Stimulated activated naive CD8-positive, alpha-beta T cell treated with anti-CD3 and anti-CD28 coated beads, Interleukin-15, amount 100 ng/mL, for 72 hours (primary cell): ENCODE results near the gene SALL3.
A peak's percentile ranks its signal among the peaks of the same experiment; 100 is the strongest.

ENCODE experiments used
- ATAC-seq: fragments of 150-1000 bp; cut with Tn5 transposase; 2 replicates; pipeline ENCODE4 v1.10.0; 2021; ENCODE audit warnings: mild to moderate bottlenecking, moderate library complexity
- DNase-seq, 2 donors: peaks; one replicate each; pipeline ENCODE4 v3.0.0; 2021 to 2022
- H3K27ac Mint-ChIP-seq, 2 donors: one replicate each; pipeline ENCODE4 v1.8.0; 2022; ENCODE audit warnings: mild to moderate bottlenecking in 2 of 2, mixed read lengths in 2 of 2, moderate library complexity in 2 of 2
- H3K27me3 Mint-ChIP-seq: one replicate; pipeline ENCODE4 v1.8.0; 2022; ENCODE audit warnings: mixed read lengths
- H3K4me1 Mint-ChIP-seq: one replicate; pipeline ENCODE4 v1.8.0; 2022; ENCODE audit warnings: mild to moderate bottlenecking, mixed read lengths
- H3K4me3 Mint-ChIP-seq, 2 donors: one replicate each; pipeline ENCODE4 v1.8.0; 2022; ENCODE audit warnings: mild to moderate bottlenecking in 2 of 2, mixed read lengths in 2 of 2, moderate library complexity in 1 of 2
- H3K9me3 Mint-ChIP-seq, 2 donors: one replicate each; pipeline ENCODE4 v1.8.0; 2022; ENCODE audit warnings: mixed read lengths in 2 of 2

Gene SALL3

DNA sequence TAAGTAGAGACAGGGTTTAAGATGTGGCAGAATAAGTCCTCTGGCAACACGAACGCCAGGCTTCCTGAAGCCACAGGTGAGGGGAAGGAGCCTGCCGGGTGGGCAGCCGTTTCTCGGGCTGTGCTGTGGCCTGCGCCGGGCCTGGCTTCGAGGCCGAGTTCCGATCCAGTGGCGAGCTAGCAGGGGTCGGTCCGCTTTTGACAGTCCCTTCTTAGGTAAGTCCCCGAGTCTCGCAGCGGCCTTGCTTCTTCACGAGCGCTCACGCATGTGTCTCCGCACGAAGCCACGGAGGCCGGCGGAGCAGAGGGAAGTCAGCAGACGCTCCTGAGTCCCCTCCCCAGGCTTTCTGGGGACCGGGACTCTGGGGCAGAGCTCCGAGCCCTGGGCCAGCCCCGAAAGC, 26.0 kb downstream of the SALL3 start:
- Mint-ChIP-seq H3K4me1 (no peaks in the 10 kb centered on the region), H3K9me3 (no peaks in the 10 kb centered on the region), H3K27me3 (peaks cover 21% of the 10 kb centered on the region), H3K27ac (no peak overlapping the region), H3K4me3 (no peak overlapping the region)
- no peak for ATAC-seq
- DNase-seq, result no peak

DNA sequence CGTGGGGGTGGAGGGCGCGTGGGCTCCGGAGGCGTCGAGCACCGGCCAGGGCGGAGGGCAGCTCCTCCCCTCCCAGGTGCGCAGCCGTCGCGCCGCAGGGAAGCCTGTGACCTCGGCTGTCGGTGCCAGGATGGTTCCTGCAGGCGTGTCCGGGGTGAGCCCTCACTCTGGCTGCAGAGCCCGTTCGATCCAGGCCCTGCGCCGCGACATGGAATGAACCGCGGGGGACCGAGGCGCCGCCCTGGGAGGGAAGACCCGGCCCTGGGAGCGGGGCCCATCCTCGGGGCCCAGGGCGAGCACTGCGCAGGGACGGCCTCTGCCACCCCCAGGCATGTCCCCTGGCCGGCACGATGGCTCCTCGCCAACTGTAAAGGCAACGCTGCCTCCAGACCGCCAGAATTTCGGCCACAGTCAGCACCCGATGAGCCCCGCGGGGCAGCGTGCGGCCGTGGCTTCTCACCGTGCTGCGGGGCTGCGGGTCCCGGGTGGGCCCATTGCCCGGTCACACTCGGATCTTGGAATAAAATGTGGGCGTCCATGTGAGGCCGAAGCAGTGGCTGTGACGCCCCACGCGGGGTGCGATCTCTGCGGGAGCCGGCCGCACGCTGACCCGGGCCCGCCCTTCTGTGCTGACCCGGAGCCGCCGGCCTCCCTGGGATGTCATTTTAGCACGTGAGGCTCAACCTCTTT, 26.6 kb downstream of the SALL3 start:
- Mint-ChIP-seq H3K4me1 (no peaks in the 10 kb centered on the region), H3K27ac (no peak overlapping the region), H3K4me3 (no peak overlapping the region), H3K27me3 (peaks cover 20% of the 10 kb centered on the region), H3K9me3 (no peaks in the 10 kb centered on the region)
- ATAC-seq (peak; percentile 49), DNase-seq (no peak)

DNA sequence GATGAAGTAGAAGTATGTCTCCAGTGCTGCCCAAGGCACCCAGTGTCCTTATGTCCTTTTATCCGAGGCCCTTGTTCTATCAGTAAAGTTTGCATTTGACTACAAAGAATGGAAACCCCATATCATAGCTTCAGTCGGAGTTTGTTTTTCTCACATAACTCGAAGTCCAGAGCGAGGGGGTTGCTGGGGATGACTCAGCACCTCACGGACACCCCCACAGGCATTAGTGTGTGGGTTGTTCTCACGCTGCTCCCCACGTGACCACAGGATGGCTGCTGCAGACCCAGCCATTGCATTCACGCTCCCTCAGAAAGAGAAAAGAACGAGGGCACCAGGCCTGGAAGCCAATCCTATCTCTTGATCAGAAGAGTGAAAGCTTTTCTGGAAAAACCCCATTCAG, 27.8 kb downstream of the SALL3 start:
- H3K27ac Mint-ChIP-seq, result no peak overlapping the region

DNA sequence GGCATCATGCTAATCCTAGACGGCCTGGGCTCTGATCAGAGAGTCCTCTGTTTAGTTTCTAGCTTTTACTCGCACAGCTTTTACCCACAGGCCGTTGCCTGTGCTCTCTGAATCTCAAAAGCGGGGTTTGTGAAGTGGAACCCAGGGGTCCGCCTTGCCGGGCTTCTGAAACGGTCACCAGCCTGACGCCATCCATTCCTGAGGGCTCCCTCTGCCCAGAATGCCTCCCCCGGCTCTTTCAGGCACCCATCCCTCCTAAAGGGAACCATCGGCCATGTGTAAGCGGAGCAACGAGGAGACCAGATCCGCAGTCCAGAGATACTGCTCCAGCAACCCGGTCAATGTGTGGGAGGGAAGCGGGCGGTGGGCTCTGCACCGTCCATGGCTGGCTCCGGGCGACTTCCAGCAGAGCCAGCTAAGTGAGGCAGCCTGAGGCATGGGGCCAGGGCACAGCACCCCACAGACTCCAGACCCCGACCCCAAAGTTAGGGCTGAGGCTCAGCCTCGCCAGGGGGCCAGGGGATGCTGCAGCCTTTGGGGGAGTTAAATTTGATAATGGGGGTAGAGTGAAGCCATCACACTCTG, 28.8 kb downstream of the SALL3 start:
- H3K4me1 Mint-ChIP-seq, result no peaks in the 10 kb centered on the region
- peaks cover 30% of the 10 kb centered on the region for H3K27me3 Mint-ChIP-seq
- ATAC-seq (no peak), DNase-seq (no peak)
- H3K27ac Mint-ChIP-seq, result no peak overlapping the region
- H3K9me3 Mint-ChIP-seq, result no peaks in the 10 kb centered on the region
- no peak overlapping the region for H3K4me3 Mint-ChIP-seq

More for the DNA sequence above, 27.8 kb downstream of the SALL3 start:
- DNase-seq, result no peak
- no peak for ATAC-seq
- Mint-ChIP-seq H3K4me1 (no peaks in the 10 kb centered on the region), H3K27me3 (peaks cover 22% of the 10 kb centered on the region), H3K9me3 (no peaks in the 10 kb centered on the region), H3K4me3 (no peak overlapping the region)

DNA sequence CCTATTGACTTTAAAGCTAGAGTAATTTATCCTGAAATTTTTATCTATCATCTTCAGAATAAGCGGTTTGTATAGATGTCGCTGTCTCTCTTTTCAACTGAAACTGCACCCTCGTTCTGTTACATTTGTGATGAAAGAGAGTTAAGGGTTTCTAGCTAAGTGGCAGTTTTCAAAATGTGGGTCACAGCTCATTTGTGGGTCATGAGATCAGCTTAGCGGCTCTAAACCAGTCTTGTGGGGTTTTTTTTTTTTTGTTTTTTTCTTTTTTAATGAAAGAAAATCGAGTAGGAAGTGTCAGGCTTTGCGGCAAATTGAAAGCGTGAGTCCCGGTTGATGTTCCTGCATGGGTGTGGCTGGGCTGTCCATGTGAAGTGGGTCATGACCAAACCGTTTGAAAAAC, 31.2 kb downstream of the SALL3 start:
- Mint-ChIP-seq H3K27me3 (peaks cover 37% of the 10 kb centered on the region), H3K9me3 (no peaks in the 10 kb centered on the region), H3K4me3 (no peak overlapping the region), H3K4me1 (no peaks in the 10 kb centered on the region), H3K27ac (no peak overlapping the region)
- ATAC-seq (no peak), DNase-seq (no peak)

DNA sequence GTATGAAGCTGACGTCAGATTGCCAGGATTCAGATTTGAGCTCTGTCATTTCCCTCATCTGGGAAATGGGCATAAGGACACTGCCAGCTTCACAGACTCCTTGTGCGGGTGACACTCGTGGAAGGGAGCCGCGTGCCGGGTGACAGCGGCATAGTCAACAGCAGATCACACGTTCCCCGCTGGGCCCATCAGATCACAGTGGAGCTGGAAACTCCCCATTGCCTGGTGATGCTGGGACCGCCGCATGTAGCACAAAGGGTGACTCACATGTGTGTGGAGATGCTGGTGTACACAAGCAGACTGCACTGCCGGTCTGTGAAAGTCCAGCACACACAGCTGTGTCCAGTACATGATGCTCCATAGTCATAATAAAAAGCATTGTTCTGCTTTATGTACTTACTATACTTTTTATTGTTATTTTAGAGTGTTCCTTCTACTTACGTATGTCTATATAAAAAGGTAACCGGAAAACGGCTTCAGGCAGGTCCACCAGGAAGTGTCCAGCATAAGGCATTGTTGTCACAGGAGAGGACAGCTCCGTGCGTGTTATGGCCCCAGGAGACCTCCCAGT, 31.8 kb downstream of the SALL3 start:
- H3K4me3 Mint-ChIP-seq, result no peak overlapping the region
- no peaks in the 10 kb centered on the region for H3K9me3 Mint-ChIP-seq
- DNase-seq, result no peak
- H3K27ac Mint-ChIP-seq, result no peak overlapping the region
- no peak for ATAC-seq
- H3K27me3 Mint-ChIP-seq, result peaks cover 37% of the 10 kb centered on the region
- H3K4me1 Mint-ChIP-seq, result no peaks in the 10 kb centered on the region

DNA sequence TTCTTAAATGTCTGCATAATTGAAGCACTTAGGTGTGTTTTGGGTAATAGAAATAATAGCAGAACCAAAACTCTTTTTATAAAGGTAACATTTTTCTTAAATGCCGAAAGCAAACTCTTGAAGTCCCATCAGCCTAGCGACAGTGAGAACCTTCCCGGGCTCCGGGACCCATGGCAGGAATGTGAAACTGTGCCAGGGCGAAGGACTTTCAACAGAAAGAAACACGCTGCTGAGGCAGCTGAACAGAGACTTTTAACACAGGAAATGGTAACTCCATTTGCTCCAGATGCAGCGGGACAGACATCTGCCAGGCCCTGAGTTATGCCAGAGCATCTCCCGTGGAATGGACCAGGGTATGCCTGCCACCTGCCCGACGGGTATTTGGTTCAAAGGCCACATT, 34.3 kb downstream of the SALL3 start:
- H3K27me3 Mint-ChIP-seq, result peaks cover 45% of the 10 kb centered on the region
- ATAC-seq (no peak), DNase-seq (no peak)
- H3K4me3 Mint-ChIP-seq, result no peak overlapping the region
- H3K9me3 Mint-ChIP-seq, result no peaks in the 10 kb centered on the region
- no peaks in the 10 kb centered on the region for H3K4me1 Mint-ChIP-seq
- H3K27ac Mint-ChIP-seq, result no peak overlapping the region

DNA sequence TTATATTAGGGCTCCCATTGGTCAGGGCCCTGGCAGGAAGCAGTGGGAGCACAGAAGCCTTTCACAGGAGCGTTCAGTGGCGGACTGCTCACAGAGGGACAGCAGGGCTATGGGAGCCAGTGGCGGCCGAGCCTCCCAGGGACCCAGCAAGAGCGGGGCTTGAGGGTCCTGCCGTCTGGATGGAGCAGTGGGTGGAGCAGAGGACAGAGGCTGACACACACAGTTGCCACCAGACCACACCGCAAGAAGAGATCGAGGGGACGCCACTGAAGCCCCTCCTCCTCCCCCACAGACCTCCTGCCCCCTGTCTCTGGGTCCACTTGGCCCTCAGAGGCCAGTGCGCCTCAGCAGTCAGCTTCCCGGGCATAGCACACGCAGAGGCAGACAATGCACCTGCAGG, 39.3 kb downstream of the SALL3 start:
- DNase-seq (no peak), ATAC-seq (no peak)
- peaks cover 27% of the 10 kb centered on the region for H3K27me3 Mint-ChIP-seq
- H3K9me3 Mint-ChIP-seq, result no peaks in the 10 kb centered on the region
- H3K4me1 Mint-ChIP-seq, result no peaks in the 10 kb centered on the region
- H3K27ac Mint-ChIP-seq, result no peak overlapping the region
- H3K4me3 Mint-ChIP-seq, result no peak overlapping the region

DNA sequence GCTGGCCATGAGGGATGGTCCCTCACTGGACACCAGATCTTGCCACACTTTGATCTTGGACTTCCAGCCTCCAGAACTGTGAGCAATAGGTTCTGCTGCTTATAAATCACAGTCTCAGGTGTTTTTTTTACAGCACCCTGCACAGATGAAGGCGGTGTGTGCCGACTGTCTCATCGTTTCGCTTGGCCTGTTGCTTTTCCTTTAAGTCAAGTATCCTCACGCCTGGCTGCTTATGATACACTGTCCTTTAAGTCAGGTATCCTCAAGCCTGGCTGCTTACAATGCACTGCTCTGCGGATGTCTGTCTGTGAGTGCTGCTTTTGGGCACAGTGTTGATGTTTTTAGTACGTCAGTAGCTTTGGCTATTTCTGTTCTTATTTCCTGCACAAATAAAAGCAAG, 40.3 kb downstream of the SALL3 start:
- Mint-ChIP-seq H3K27ac (no peak overlapping the region), H3K4me1 (no peaks in the 10 kb centered on the region), H3K4me3 (no peak overlapping the region), H3K27me3 (peaks cover 18% of the 10 kb centered on the region), H3K9me3 (no peaks in the 10 kb centered on the region)
- no peak for ATAC-seq
- DNase-seq, result no peak

DNA sequence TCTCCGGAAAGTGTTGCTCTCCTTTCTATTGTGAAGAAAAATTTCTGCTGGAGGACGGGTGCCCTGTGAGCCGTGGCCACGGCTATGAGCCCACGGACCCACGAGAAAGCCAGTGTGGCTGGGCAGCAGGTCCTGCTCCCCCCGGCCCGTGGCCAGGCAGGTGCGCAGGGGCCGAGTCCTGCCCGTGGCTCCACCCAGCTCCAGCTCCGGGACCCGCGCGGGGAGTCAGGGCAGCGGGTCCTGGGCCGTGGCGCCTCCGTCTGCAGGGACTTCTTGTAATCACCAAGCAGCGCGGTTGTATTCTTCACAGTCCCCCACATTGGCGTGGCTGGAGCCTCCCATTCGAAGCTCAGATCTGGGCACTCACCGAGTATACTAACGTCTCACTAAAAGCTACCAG, 43.0 kb downstream of the SALL3 start:
- H3K27ac Mint-ChIP-seq, result no peak overlapping the region
- no peak overlapping the region for H3K4me3 Mint-ChIP-seq

DNA sequence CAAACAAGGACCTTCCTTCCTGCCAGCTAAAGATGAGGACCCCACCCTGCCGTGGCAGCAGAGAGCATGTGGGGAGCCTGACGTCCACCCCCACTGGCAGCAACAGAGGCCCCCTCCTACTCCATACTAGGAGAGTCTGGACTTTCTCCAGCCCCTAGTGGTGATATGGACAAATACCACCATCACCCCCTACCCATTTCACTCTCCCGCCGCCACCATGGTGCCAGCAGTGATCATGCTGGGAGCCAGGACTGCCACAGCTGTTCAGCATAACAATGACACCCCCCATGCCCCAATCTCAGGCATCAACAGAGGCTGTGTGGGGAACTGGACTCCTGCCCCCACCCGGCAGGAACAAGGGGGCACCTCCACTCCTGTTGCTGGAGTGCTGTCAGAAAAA, 46.9 kb downstream of the SALL3 start:
- Mint-ChIP-seq H3K4me3 (no peak overlapping the region), H3K9me3 (peaks cover 4 to 24% of the 10 kb centered on the region in 2 donors), H3K27me3 (peaks cover 1% of the 10 kb centered on the region), H3K4me1 (no peaks in the 10 kb centered on the region), H3K27ac (no peak overlapping the region)
- DNase-seq, result no peak
- ATAC-seq, result no peak

More for the DNA sequence above, 43.0 kb downstream of the SALL3 start:
- DNase-seq (no peak), ATAC-seq (no peak)
- H3K4me1 Mint-ChIP-seq, result no peaks in the 10 kb centered on the region
- peaks cover 0 to 7% of the 10 kb centered on the region in 2 donors for H3K9me3 Mint-ChIP-seq
- H3K27me3 Mint-ChIP-seq, result peaks cover 18% of the 10 kb centered on the region

DNA sequence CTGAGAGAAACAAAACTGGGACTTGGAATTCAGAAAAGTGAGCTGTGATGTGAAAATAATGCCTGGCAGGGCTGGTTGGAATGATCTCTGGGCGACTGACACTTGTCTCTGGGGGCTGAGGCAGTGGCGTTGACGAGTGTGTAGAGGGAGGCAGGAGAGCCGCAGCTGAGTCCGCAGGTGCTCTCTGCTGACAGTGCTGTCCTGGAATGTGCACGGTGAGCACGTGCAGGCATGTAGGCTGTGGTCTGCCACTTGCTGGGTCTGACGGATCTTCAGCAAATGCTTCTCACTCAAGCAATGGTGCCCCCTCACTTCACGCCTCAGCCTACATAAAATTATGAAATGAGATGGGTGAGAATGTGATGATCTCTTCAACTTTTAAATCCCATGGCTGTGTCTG, 51.1 kb downstream of the SALL3 start:
- H3K4me3 Mint-ChIP-seq, result no peak overlapping the region
- H3K27ac Mint-ChIP-seq, result no peak overlapping the region
- peaks cover 4 to 31% of the 10 kb centered on the region in 2 donors for H3K9me3 Mint-ChIP-seq
- H3K4me1 Mint-ChIP-seq, result no peaks in the 10 kb centered on the region
- H3K27me3 Mint-ChIP-seq, result peaks cover 10% of the 10 kb centered on the region
- ATAC-seq, result no peak
- no peak for DNase-seq

DNA sequence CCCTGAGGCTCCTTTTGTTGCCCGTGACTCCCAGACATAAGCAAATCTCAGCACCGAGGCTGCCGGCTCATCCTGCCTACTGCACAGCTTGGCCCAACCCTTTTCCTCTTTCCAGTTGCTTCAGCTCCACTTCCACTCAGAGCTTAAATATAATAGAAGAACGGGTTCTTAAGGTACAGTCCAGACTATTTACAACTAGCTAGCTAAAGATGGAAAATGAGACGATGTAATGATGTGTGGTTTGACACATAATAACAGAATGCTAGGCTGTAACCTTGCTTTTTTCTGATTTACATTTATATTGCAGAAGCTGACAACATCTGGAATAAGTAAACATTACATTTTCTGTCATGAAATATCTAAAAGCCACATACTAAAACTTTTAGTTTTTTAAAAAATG, 62.7 kb downstream of the SALL3 start:
- peaks cover 34% of the 10 kb centered on the region for H3K27me3 Mint-ChIP-seq
- no peak overlapping the region for H3K27ac Mint-ChIP-seq
- ATAC-seq, result no peak
- no peaks in the 10 kb centered on the region for H3K4me1 Mint-ChIP-seq
- H3K4me3 Mint-ChIP-seq, result no peak overlapping the region
- DNase-seq, result no peak
- H3K9me3 Mint-ChIP-seq, result peaks cover 0 to 4% of the 10 kb centered on the region in 2 donors

DNA sequence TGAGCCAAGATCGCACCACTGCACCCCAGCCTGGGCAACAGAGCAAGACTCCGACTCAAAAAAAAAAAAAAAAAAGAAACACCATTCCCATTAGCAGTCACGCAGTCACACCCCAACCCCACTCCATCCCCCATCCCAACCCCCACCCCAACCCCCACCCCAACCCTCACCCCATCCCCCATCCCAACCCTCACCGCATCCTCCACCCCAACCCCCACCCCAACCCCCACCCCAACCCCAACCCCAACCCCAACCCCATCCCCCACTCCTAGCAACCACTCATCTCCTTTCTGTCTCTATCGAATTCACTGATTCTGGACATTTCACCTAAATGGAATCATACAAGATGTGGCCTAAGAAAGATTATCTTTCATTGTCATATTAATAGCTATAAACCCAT, 63.7 kb downstream of the SALL3 start:
- Mint-ChIP-seq H3K27me3 (peaks cover 30% of the 10 kb centered on the region), H3K4me3 (no peak overlapping the region), H3K27ac (no peak overlapping the region), H3K4me1 (no peaks in the 10 kb centered on the region), H3K9me3 (no peaks in the 10 kb centered on the region)
- DNase-seq (no peak), ATAC-seq (peak; percentile 69)

DNA sequence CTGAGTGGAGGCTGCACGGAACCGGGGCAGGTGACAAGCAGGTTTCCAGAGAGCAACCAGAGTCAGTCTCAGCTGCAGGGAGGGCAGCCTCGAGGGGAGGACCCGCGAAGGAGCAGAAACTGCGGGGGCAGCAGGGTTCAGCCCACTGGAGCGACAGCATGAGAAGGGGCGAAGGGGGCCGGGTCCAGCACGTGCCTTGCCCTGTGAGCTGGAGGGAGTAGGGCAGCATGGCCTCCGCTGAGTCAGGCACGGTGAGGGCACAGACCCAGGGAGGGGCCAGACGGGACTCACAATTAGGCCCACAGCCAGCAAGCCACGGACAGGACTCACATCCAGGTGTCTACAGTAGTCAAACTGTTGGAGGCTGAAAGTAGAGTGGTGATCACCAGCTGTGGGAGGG, 66.9 kb downstream of the SALL3 start:
- Mint-ChIP-seq H3K27me3 (peaks cover 19% of the 10 kb centered on the region), H3K27ac (no peak overlapping the region)
- peak; percentile 19 for ATAC-seq

DNA sequence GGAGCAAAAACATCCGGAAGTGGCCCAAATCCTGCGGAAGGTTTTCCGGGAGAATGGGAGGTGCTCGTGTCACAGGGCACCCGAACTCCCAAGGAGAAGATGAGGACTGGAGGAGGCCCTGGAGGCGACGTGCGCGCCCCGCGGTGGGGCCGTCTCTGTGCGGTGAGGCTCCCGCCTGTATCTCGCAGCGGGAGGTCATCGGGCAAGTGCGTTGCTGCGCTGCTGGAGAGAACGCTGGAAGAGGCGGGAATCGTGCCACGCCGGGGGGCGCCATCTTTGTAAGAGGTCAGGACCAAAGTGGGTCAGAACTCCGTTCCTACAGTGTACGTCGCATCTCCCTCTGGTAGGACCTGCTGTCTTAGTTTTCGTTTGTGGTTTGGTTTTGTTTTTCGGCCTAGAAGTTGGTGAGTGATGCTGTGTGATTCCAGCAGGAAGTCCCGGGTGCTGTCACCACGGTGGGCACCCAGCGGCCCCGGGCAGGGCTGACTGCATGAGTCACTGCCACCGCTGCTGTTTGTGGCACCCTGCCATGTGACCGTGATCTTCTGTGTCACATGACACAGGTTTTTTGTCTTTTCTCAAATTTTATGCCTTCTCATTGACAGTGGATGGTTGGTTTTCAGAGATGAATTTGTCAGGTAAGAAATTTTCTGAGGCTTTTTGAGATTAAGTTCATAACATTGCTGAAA, 68.1 kb downstream of the SALL3 start:
- H3K27me3 Mint-ChIP-seq, result peaks cover 25% of the 10 kb centered on the region
- H3K27ac Mint-ChIP-seq, result peak overlapping the region in 1 of 2 donors; percentile 19
- DNase-seq (no peak), ATAC-seq (peak; percentile 23)
- no peaks in the 10 kb centered on the region for H3K4me1 Mint-ChIP-seq
- H3K4me3 Mint-ChIP-seq, result no peak overlapping the region
- no peaks in the 10 kb centered on the region for H3K9me3 Mint-ChIP-seq

More for the DNA sequence above, 66.9 kb downstream of the SALL3 start:
- H3K9me3 Mint-ChIP-seq, result no peaks in the 10 kb centered on the region
- no peak for DNase-seq
- no peak overlapping the region for H3K4me3 Mint-ChIP-seq
- no peaks in the 10 kb centered on the region for H3K4me1 Mint-ChIP-seq
